ENCODE results near the gene HOMEZ. TPM values are rescaled to one million over a fixed set of nuclear protein-coding genes. Genes with fewer than 3 reads are reported as not detected.
"Not testable (repeated sequence)": the region's sequence is repeated elsewhere in the genome, so short reads cannot be mapped to it uniquely, and the experiment has no call there.

The HOMEZ gene
- total RNA-seq, 2 experiments from 2014 or later: 12.3 to 13.0 TPM

GRCh38 chr14:23296012-23296777 lies 10.3 kb upstream of the HOMEZ start:
- Mint-ChIP-seq H3K27me3 (no peaks in the 10 kb centered on the region), H3K9me3 (no peaks in the 10 kb centered on the region), H3K4me1 (ENCODE audit: low read depth) (peaks cover 26% of the 10 kb centered on the region), H3K27ac (no peak overlapping the region), H3K4me3 (no peak overlapping the region), H3K36me3 (peaks cover 12% of the 10 kb centered on the region)
- CTCF ChIA-PET: interaction anchor here (0.7 to 6.3 kb wide), 12 partner anchors 10 to 310 kb away, joined by 3 to 60 read pairs (median 4); partner anchors contain the start of genes BCL2L2, HOMEZ and PABPN1
- no peak for DNase-seq
- POLR2A ChIA-PET: interaction anchor here (2.2 kb wide), 1 partner anchor 10 kb away, joined by 5 read pairs; the partner anchor contains the start of gene HOMEZ
- intact Hi-C loops (cut with micrococcal nuclease): loop anchor here (5.0 kb wide), 1 partner anchor 59 kb away; the partner anchor contains the start of gene RNF212B

- Mint-ChIP-seq H3K4me3 (no peak overlapping the region), H3K27me3 (no peaks in the 10 kb centered on the region)
- POLR2A ChIA-PET: interaction anchor here (0.6 to 2.2 kb wide), 2 partner anchors 9 to 273 kb away, joined by 3 to 5 read pairs; partner anchors contain the start of gene HOMEZ
Measured at GRCh38 chr14:23294734-23295561, 9.0 kb upstream of the HOMEZ start.

GRCh38 chr14:23286902-23287479 lies 1.1 kb upstream of the HOMEZ start:
- DNase-seq: no peak
- peaks cover 25% of the 10 kb centered on the region for H3K4me1 Mint-ChIP-seq (ENCODE audit: low read depth)
- POLR2A ChIA-PET: interaction anchor here (0.6 to 3.1 kb wide), 5 partner anchors 11 to 86 kb away, joined by 3 to 31 read pairs (median 7); partner anchors contain the start of genes PABPN1 and PPP1R3E
- CTCF ChIA-PET: interaction anchor here (1.3 to 4.9 kb wide), 7 partner anchors 10 to 166 kb away, joined by 4 to 60 read pairs (median 16); partner anchors contain the start of genes PABPN1 and PPP1R3E
- peak overlapping the region; percentile 87 for H3K27ac Mint-ChIP-seq
- peak overlapping the region; percentile 89 for H3K4me3 Mint-ChIP-seq
- intact Hi-C loops (cut with micrococcal nuclease): loop anchor here (1.0 to 5.0 kb wide), 5 partner anchors 8 to 270 kb away; partner anchors contain the start of genes NGDN, PABPN1 and THTPA
- H3K27me3 Mint-ChIP-seq: no peaks in the 10 kb centered on the region
- no peaks in the 10 kb centered on the region for H3K9me3 Mint-ChIP-seq
- peaks cover 2% of the 10 kb centered on the region for H3K36me3 Mint-ChIP-seq

More at GRCh38 chr14:23294734-23295561, 9.0 kb upstream of the HOMEZ start:
- no peaks in the 10 kb centered on the region for H3K9me3 Mint-ChIP-seq
- intact Hi-C loops (cut with micrococcal nuclease): loop anchor here (1.0 to 5.0 kb wide), 3 partner anchors 9 to 58 kb away; partner anchors contain the start of genes HOMEZ and RNF212B
- H3K4me1 Mint-ChIP-seq (ENCODE audit: low read depth): peaks cover 21% of the 10 kb centered on the region
- DNase-seq: peak; percentile 62
- H3K27ac Mint-ChIP-seq: peak overlapping the region; percentile 29
- peaks cover 12% of the 10 kb centered on the region for H3K36me3 Mint-ChIP-seq
- CTCF ChIA-PET: interaction anchor here (0.6 to 6.3 kb wide), 12 partner anchors 8 to 490 kb away, joined by 3 to 60 read pairs (median 6); partner anchors contain the start of genes BCL2L2, HOMEZ and PABPN1

- intact Hi-C loops (cut with micrococcal nuclease): loop anchor here (1.0 to 5.0 kb wide), 5 partner anchors 10 to 272 kb away; partner anchors contain the start of genes NGDN, PABPN1 and THTPA
- CTCF ChIA-PET: interaction anchor here (1.0 to 4.9 kb wide), 8 partner anchors 11 to 217 kb away, joined by 4 to 60 read pairs (median 11); partner anchors contain the start of genes PABPN1 and PPP1R3E
- POLR2A ChIA-PET: interaction anchor here (0.6 to 3.1 kb wide), 9 partner anchors 10 to 1850 kb away, joined by 3 to 31 read pairs (median 5); partner anchors contain the start of genes ACIN1, C14orf119, PABPN1 and PPP1R3E
- H3K4me3 Mint-ChIP-seq: peak overlapping the region; percentile 89
- no peak for DNase-seq
- peaks cover 25% of the 10 kb centered on the region for H3K4me1 Mint-ChIP-seq (ENCODE audit: low read depth)
- no peaks in the 10 kb centered on the region for H3K27me3 Mint-ChIP-seq
- H3K36me3 Mint-ChIP-seq: peaks cover 3% of the 10 kb centered on the region
- H3K27ac Mint-ChIP-seq: peak overlapping the region; percentile 87
- H3K9me3 Mint-ChIP-seq: no peaks in the 10 kb centered on the region
Measured at GRCh38 chr14:23285530-23286019, 357 bp downstream of the HOMEZ start.

- H3K9me3 Mint-ChIP-seq: no peaks in the 10 kb centered on the region
- CTCF ChIA-PET: interaction anchor here (2.1 to 4.9 kb wide), 3 partner anchors 12 to 25 kb away, joined by 4 to 60 read pairs (median 39); partner anchors contain the start of gene PPP1R3E
- peak overlapping the region; percentile 87 for H3K27ac Mint-ChIP-seq
- H3K36me3 Mint-ChIP-seq: peaks cover 3% of the 10 kb centered on the region
- H3K27me3 Mint-ChIP-seq: no peaks in the 10 kb centered on the region
- peak; percentile 42 for DNase-seq
- H3K4me1 Mint-ChIP-seq (ENCODE audit: low read depth): peaks cover 25% of the 10 kb centered on the region
- POLR2A ChIA-PET: interaction anchor here (0.6 to 3.1 kb wide), 6 partner anchors 11 to 1849 kb away, joined by 3 to 31 read pairs (median 5); partner anchors contain the start of genes PABPN1 and PPP1R3E
- intact Hi-C loops (cut with micrococcal nuclease): loop anchor here (5.0 kb wide), 1 partner anchor 272 kb away; the partner anchor contains the start of gene THTPA
- H3K4me3 Mint-ChIP-seq: peak overlapping the region; percentile 89
Measured at GRCh38 chr14:23284654-23285529, 1.0 kb downstream of the HOMEZ start.

GRCh38 chr14:23281247-23281646 lies 4.7 kb downstream of the HOMEZ start:
- Mint-ChIP-seq H3K4me1 (ENCODE audit: low read depth) (peaks cover 19% of the 10 kb centered on the region), H3K27me3 (no peaks in the 10 kb centered on the region), H3K27ac (no peak overlapping the region), H3K4me3 (no peak overlapping the region), H3K9me3 (no peaks in the 10 kb centered on the region), H3K36me3 (peaks cover 3% of the 10 kb centered on the region)
- ChIA-PET POLR2A (no interaction called here), CTCF (interaction anchor here (2.2 to 2.4 kb wide), 2 partner anchors 13 to 161 kb away, joined by 6 to 11 read pairs; no protein-coding TSS in a partner anchor)
- DNase-seq: no peak
- intact Hi-C loops (cut with micrococcal nuclease): no loop called here

- H3K27ac Mint-ChIP-seq; DNase-seq; CTCF ChIA-PET; H3K36me3 Mint-ChIP-seq; intact Hi-C loops (cut with micrococcal nuclease); H3K4me1 Mint-ChIP-seq (ENCODE audit: low read depth); H3K27me3 Mint-ChIP-seq; H3K9me3 Mint-ChIP-seq; H3K4me3 Mint-ChIP-seq: not testable (repeated sequence)
- POLR2A ChIA-PET: interaction anchor here (1.1 kb wide), 1 partner anchor 24 kb away, joined by 3 read pairs; no protein-coding TSS in a partner anchor
Measured at GRCh38 chr14:23277928-23278327, 8.0 kb downstream of the HOMEZ start.

- no peak for DNase-seq
- no peak overlapping the region for H3K27ac Mint-ChIP-seq
- intact Hi-C loops (cut with micrococcal nuclease): no loop called here
- H3K4me3 Mint-ChIP-seq: no peak overlapping the region
- ChIA-PET CTCF (no interaction called here), POLR2A (interaction anchor here (1.1 kb wide), 1 partner anchor 25 kb away, joined by 3 read pairs; no protein-coding TSS in a partner anchor)
- no peaks in the 10 kb centered on the region for H3K4me1 Mint-ChIP-seq (ENCODE audit: low read depth)
- H3K36me3 Mint-ChIP-seq: peaks cover 6% of the 10 kb centered on the region
- H3K9me3 Mint-ChIP-seq: no peaks in the 10 kb centered on the region
- no peaks in the 10 kb centered on the region for H3K27me3 Mint-ChIP-seq
Measured at GRCh38 chr14:23277189-23277588, 8.7 kb downstream of the HOMEZ start.

- no peak for DNase-seq
- Mint-ChIP-seq H3K4me3 (no peak overlapping the region), H3K27me3 (no peaks in the 10 kb centered on the region), H3K36me3 (peaks cover 4% of the 10 kb centered on the region), H3K9me3 (no peaks in the 10 kb centered on the region), H3K4me1 (ENCODE audit: low read depth) (no peaks in the 10 kb centered on the region), H3K27ac (no peak overlapping the region)
- ChIA-PET CTCF (interaction anchor here (0.7 to 1.2 kb wide), 2 partner anchors 20 to 105 kb away, joined by 3 to 5 read pairs; no protein-coding TSS in a partner anchor), POLR2A (no interaction called here)
- intact Hi-C loops (cut with micrococcal nuclease): no loop called here
Measured at GRCh38 chr14:23275412-23275811, 10.5 kb downstream of the HOMEZ start.

GRCh38 chr14:23269193-23269592 lies 16.7 kb downstream of the HOMEZ start:
- Mint-ChIP-seq H3K4me1 (ENCODE audit: low read depth) (no peaks in the 10 kb centered on the region), H3K4me3 (no peak overlapping the region), H3K27ac (no peak overlapping the region), H3K36me3 (no peaks in the 10 kb centered on the region), H3K27me3 (peaks cover 4% of the 10 kb centered on the region), H3K9me3 (no peaks in the 10 kb centered on the region)
- DNase-seq: no peak
- intact Hi-C loops (cut with micrococcal nuclease): no loop called here
- CTCF ChIA-PET: interaction anchor here (1.5 kb wide), 1 partner anchor 111 kb away, joined by 7 read pairs; no protein-coding TSS in a partner anchor
- POLR2A ChIA-PET: no interaction called here

Measured in activated CD4-positive, alpha-beta memory T cell treated with anti-CD3 and anti-CD28 coated beads for 36 hours (primary cell).